Activated CD4-positive, alpha-beta memory T cell treated with anti-CD3 and anti-CD28 coated beads for 36 hours (primary cell): ENCODE data around the gene HDAC11. TPM values are rescaled to one million over a fixed set of nuclear protein-coding genes. Genes with fewer than 3 reads are reported as not detected.
"Not testable (repeated sequence)": the region's sequence is repeated elsewhere in the genome, so short reads cannot be mapped to it uniquely, and the experiment has no call there.

Experiments used
- CTCF ChIA-PET: fragments of 350-600 bp; sonication (Branson Sonifier 250); formaldehyde crosslinking; loops from one replicate; lab custom pipeline; 2021; ENCODE audit warnings: antibody characterized with exemption, inconsistent platforms; lab: Charles Lee
- POLR2A ChIA-PET: fragments of 350-600 bp; sonication (Branson Sonifier 250); formaldehyde crosslinking; loops from one replicate; lab custom pipeline; 2021; ENCODE audit warnings: antibody characterized with exemption; lab: Charles Lee
- DNase-seq: peaks from one replicate; pipeline ENCODE4 v3.0.0-alpha.2; 2020
- H3K27ac Mint-ChIP-seq: one replicate; pipeline ENCODE4 v1.8.0; 2021; ENCODE audit warnings: mixed read lengths
- H3K27me3 Mint-ChIP-seq: one replicate; pipeline ENCODE4 v1.8.0; 2021; ENCODE audit warnings: mixed read lengths
- H3K36me3 Mint-ChIP-seq: one replicate; pipeline ENCODE4 v1.8.0; 2021; ENCODE audit warnings: mixed read lengths
- H3K4me1 Mint-ChIP-seq: one replicate; pipeline ENCODE4 v1.8.0; 2021; ENCODE audit warnings: low read depth, mixed read lengths
- H3K4me3 Mint-ChIP-seq: one replicate; pipeline ENCODE4 v1.8.0; 2021; ENCODE audit warnings: mild to moderate bottlenecking, mixed read lengths
- H3K9me3 Mint-ChIP-seq: one replicate; pipeline ENCODE4 v1.8.0; 2021; ENCODE audit warnings: mixed read lengths
- intact Hi-C: fragments of 100-400 bp; cut with micrococcal nuclease; formaldehyde crosslinking; loops from one replicate; pipeline ENCODE4 v1.15.1; 2023
- total RNA-seq, 2 experiments: library from RNA; stranded (reverse); gene quantifications; one replicate each; pipeline ENCODE4 v1.2.3, GENCODE V29; 2021

HDAC11 gene
- total RNA-seq, 2 experiments from 2014 or later: 3.3 to 4.3 TPM

GRCh38 chr3:13495351-13495813, 15.3 kb downstream of the HDAC11 start:
- POLR2A ChIA-PET: no interaction called here
- CTCF ChIA-PET: interaction anchor here (0.6 to 9.1 kb wide), 15 partner anchors 10 to 630 kb away, joined by 3 to 456 read pairs (median 6); partner anchors contain the start of genes CHCHD4, HDAC11, TMEM43 and WNT7A
- H3K36me3 Mint-ChIP-seq: no peaks in the 10 kb centered on the region

GRCh38 chr3:13495921-13496723, 16.0 kb downstream of the HDAC11 start:
- no peaks in the 10 kb centered on the region for H3K27me3 Mint-ChIP-seq

More at GRCh38 chr3:13495351-13495813, 15.3 kb downstream of the HDAC11 start:
- Mint-ChIP-seq H3K4me1 (no peaks in the 10 kb centered on the region), H3K27ac (no peak overlapping the region), H3K9me3 (no peaks in the 10 kb centered on the region), H3K27me3 (no peaks in the 10 kb centered on the region), H3K4me3 (no peak overlapping the region)
- intact Hi-C loops: loop anchor here (5.0 kb wide), 1 partner anchor 387 kb away; the partner anchor contains the start of gene WNT7A
- DNase-seq: no peak

GRCh38 chr3:13496879-13497278, 16.8 kb downstream of the HDAC11 start:
- H3K27ac Mint-ChIP-seq: no peak overlapping the region
- no peaks in the 10 kb centered on the region for H3K4me1 Mint-ChIP-seq
- ChIA-PET CTCF (interaction anchor here (0.6 to 9.1 kb wide), 19 partner anchors 11 to 628 kb away, joined by 3 to 456 read pairs (median 4); partner anchors contain the start of genes CHCHD4, HDAC11, TMEM43 and WNT7A), POLR2A (no interaction called here)
- no peak for DNase-seq
- H3K4me3 Mint-ChIP-seq: no peak overlapping the region
- intact Hi-C loops: loop anchor here (1.0 to 5.0 kb wide), 2 partner anchors 151 to 385 kb away; partner anchors contain the start of gene WNT7A
- H3K27me3 Mint-ChIP-seq: no peaks in the 10 kb centered on the region
- no peaks in the 10 kb centered on the region for H3K36me3 Mint-ChIP-seq
- no peaks in the 10 kb centered on the region for H3K9me3 Mint-ChIP-seq

More at GRCh38 chr3:13495921-13496723, 16.0 kb downstream of the HDAC11 start:
- no peak overlapping the region for H3K4me3 Mint-ChIP-seq
- intact Hi-C loops: loop anchor here (1.0 to 5.0 kb wide), 2 partner anchors 152 to 386 kb away; partner anchors contain the start of gene WNT7A
- H3K4me1 Mint-ChIP-seq: no peaks in the 10 kb centered on the region
- H3K36me3 Mint-ChIP-seq: no peaks in the 10 kb centered on the region
- H3K9me3 Mint-ChIP-seq: no peaks in the 10 kb centered on the region
- DNase-seq: peak; percentile 82
- H3K27ac Mint-ChIP-seq: no peak overlapping the region
- ChIA-PET POLR2A (no interaction called here), CTCF (interaction anchor here (0.6 to 9.1 kb wide), 22 partner anchors 9 to 629 kb away, joined by 3 to 456 read pairs (median 3); partner anchors contain the start of genes CHCHD4, HDAC11, TMEM43 and WNT7A)

GRCh38 chr3:13497386-13497785, 17.3 kb downstream of the HDAC11 start:
- Mint-ChIP-seq H3K4me3 (no peak overlapping the region), H3K4me1 (no peaks in the 10 kb centered on the region), H3K36me3 (no peaks in the 10 kb centered on the region), H3K27ac (no peak overlapping the region), H3K9me3 (no peaks in the 10 kb centered on the region), H3K27me3 (no peaks in the 10 kb centered on the region)
- intact Hi-C loops: loop anchor here (5.0 kb wide), 1 partner anchor 385 kb away; the partner anchor contains the start of gene WNT7A
- CTCF ChIA-PET: interaction anchor here (0.8 to 9.1 kb wide), 5 partner anchors 11 to 404 kb away, joined by 3 to 456 read pairs (median 4); partner anchors contain the start of gene WNT7A
- POLR2A ChIA-PET: interaction anchor here (1.0 kb wide), 1 partner anchor 17 kb away, joined by 3 read pairs; the partner anchor contains the start of gene HDAC11
- DNase-seq: no peak

GRCh38 chr3:13498354-13499060, 18.4 kb downstream of the HDAC11 start:
- H3K4me3 Mint-ChIP-seq: no peak overlapping the region
- no peak for DNase-seq
- H3K4me1 Mint-ChIP-seq: no peaks in the 10 kb centered on the region
- H3K27ac Mint-ChIP-seq: no peak overlapping the region
- ChIA-PET POLR2A (interaction anchor here (1.0 kb wide), 1 partner anchor 19 kb away, joined by 3 read pairs; the partner anchor contains the start of gene HDAC11), CTCF (interaction anchor here (0.8 to 9.1 kb wide), 4 partner anchors 13 to 382 kb away, joined by 3 to 456 read pairs (median 4); partner anchors contain the start of gene WNT7A)
- no peaks in the 10 kb centered on the region for H3K36me3 Mint-ChIP-seq
- no peaks in the 10 kb centered on the region for H3K27me3 Mint-ChIP-seq
- intact Hi-C loops: loop anchor here (5.0 kb wide), 1 partner anchor 384 kb away; the partner anchor contains the start of gene WNT7A
- H3K9me3 Mint-ChIP-seq: no peaks in the 10 kb centered on the region

- CTCF ChIA-PET: interaction anchor here (1.9 to 9.1 kb wide), 2 partner anchors 13 to 151 kb away, joined by 6 to 456 read pairs; no protein-coding TSS in a partner anchor
- H3K4me3 Mint-ChIP-seq, H3K27me3 Mint-ChIP-seq, H3K9me3 Mint-ChIP-seq, H3K36me3 Mint-ChIP-seq, H3K4me1 Mint-ChIP-seq, POLR2A ChIA-PET, DNase-seq, H3K27ac Mint-ChIP-seq: not testable (repeated sequence)
- intact Hi-C loops: loop anchor here (5.0 kb wide), 1 partner anchor 383 kb away; the partner anchor contains the start of gene WNT7A
Observed at GRCh38 chr3:13499246-13499645, 19.1 kb downstream of the HDAC11 start.

GRCh38 chr3:13500133-13500885, 20.2 kb downstream of the HDAC11 start:
- H3K4me1 Mint-ChIP-seq: no peaks in the 10 kb centered on the region
- ChIA-PET CTCF (interaction anchor here (1.0 to 9.1 kb wide), 2 partner anchors 150 to 380 kb away, joined by 4 to 456 read pairs; no protein-coding TSS in a partner anchor), POLR2A (no interaction called here)
- intact Hi-C loops: no loop called here
- peak; percentile 18 for DNase-seq
- H3K27me3 Mint-ChIP-seq: no peaks in the 10 kb centered on the region
- H3K27ac Mint-ChIP-seq: no peak overlapping the region
- no peak overlapping the region for H3K4me3 Mint-ChIP-seq
- H3K9me3 Mint-ChIP-seq: no peaks in the 10 kb centered on the region
- no peaks in the 10 kb centered on the region for H3K36me3 Mint-ChIP-seq

- intact Hi-C loops: no loop called here
Observed at GRCh38 chr3:13501056-13501455, 20.9 kb downstream of the HDAC11 start.

GRCh38 chr3:13501521-13501920, 21.4 kb downstream of the HDAC11 start:
- Mint-ChIP-seq H3K36me3 (no peaks in the 10 kb centered on the region), H3K4me1 (no peaks in the 10 kb centered on the region), H3K9me3 (no peaks in the 10 kb centered on the region), H3K27me3 (no peaks in the 10 kb centered on the region), H3K27ac (no peak overlapping the region), H3K4me3 (no peak overlapping the region)
- no peak for DNase-seq
- ChIA-PET POLR2A (interaction anchor here (0.8 kb wide), 1 partner anchor 144 kb away, joined by 3 read pairs; no protein-coding TSS in a partner anchor), CTCF (interaction anchor here (9.1 kb wide), 1 partner anchor 149 kb away, joined by 456 read pairs; no protein-coding TSS in a partner anchor)
- intact Hi-C loops: no loop called here

More at GRCh38 chr3:13501056-13501455, 20.9 kb downstream of the HDAC11 start:
- H3K27ac Mint-ChIP-seq: no peak overlapping the region
- H3K4me3 Mint-ChIP-seq: no peak overlapping the region
- CTCF ChIA-PET: interaction anchor here (9.1 kb wide), 1 partner anchor 149 kb away, joined by 456 read pairs; no protein-coding TSS in a partner anchor
- H3K27me3 Mint-ChIP-seq: no peaks in the 10 kb centered on the region
- no peak for DNase-seq
- no peaks in the 10 kb centered on the region for H3K9me3 Mint-ChIP-seq
- no peaks in the 10 kb centered on the region for H3K36me3 Mint-ChIP-seq
- POLR2A ChIA-PET: interaction anchor here (0.8 kb wide), 1 partner anchor 143 kb away, joined by 3 read pairs; no protein-coding TSS in a partner anchor
- H3K4me1 Mint-ChIP-seq: no peaks in the 10 kb centered on the region

GRCh38 chr3:13501958-13502790, 22.1 kb downstream of the HDAC11 start:
- Mint-ChIP-seq H3K4me3 (no peak overlapping the region), H3K27ac (no peak overlapping the region), H3K4me1 (no peaks in the 10 kb centered on the region), H3K27me3 (no peaks in the 10 kb centered on the region), H3K36me3 (no peaks in the 10 kb centered on the region), H3K9me3 (no peaks in the 10 kb centered on the region)
- no peak for DNase-seq
- ChIA-PET POLR2A (interaction anchor here (0.8 kb wide), 1 partner anchor 144 kb away, joined by 3 read pairs; no protein-coding TSS in a partner anchor), CTCF (interaction anchor here (9.1 kb wide), 1 partner anchor 148 kb away, joined by 456 read pairs; no protein-coding TSS in a partner anchor)
- intact Hi-C loops: no loop called here
